Measurements from ENCODE around the gene SH2D4B. TPM values are rescaled to one million over a fixed set of nuclear protein-coding genes. Genes with fewer than 3 reads are reported as not detected.
A peak's percentile ranks its signal among the peaks of the same experiment; 100 is the strongest.
"Not testable (repeated sequence)": the region's sequence is repeated elsewhere in the genome, so short reads cannot be mapped to it uniquely, and the experiment has no call there.

SH2D4B gene
- total RNA-seq, 2 experiments from 2014 or later, result 0.11 TPM; not detected in 1

DNA sequence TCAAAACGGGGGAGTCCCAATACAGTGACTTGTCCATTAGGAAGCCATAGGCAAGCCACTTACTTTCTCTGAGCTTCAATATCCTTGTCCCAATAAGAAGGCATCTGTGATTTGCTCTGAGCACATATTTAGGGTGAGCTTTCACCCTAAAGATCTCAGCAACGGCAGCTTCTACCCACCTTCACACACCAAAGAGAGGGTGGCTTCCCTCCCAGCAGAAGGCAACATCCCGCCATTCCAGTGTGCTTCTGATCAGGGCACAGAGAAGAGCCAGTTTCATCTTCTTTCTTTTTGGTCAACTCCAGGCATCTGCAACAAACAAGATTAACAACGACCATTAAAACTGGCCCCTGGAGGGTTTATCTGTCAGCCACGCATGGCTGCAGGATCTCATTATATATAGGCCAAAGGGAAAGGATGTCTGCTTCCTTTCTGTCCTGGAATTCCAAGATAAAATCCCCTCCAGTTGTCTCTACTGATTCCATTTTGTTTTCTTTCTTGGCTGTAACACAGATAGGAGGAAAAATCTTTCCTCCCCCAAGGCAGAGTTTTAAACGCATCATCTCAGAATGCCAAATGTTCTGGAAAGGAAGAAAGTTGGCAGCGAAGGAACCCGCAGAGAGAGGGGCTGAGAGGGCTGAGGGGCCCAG is 491 bp upstream of the SH2D4B start:
- H3K4me3 Mint-ChIP-seq, result peak overlapping the region; percentile 85
- ATAC-seq, result no peak
- DNase-seq, result no peak
- ChIA-PET CTCF (interaction anchor here (0.6 to 2.4 kb wide), 3 partner anchors 10 to 67 kb away, joined by 3 to 6 read pairs (median 6); no protein-coding TSS in a partner anchor), POLR2A (no interaction called here)
- H3K27ac Mint-ChIP-seq, result peak overlapping the region; percentile 80
- H3K36me3 Mint-ChIP-seq (ENCODE audit: low read depth), result peaks cover 2% of the 10 kb centered on the region
- no peaks in the 10 kb centered on the region for H3K9me3 Mint-ChIP-seq (ENCODE audit: low read depth)
- no peaks in the 10 kb centered on the region for H3K27me3 Mint-ChIP-seq
- intact Hi-C loops (cut with DNase I, micrococcal nuclease), result loop anchor here in 1 of 2 experiments (5.0 kb wide), 1 partner anchor 125 kb away; no protein-coding TSS in a partner anchor
- peaks cover 15% of the 10 kb centered on the region for H3K4me1 Mint-ChIP-seq

DNA sequence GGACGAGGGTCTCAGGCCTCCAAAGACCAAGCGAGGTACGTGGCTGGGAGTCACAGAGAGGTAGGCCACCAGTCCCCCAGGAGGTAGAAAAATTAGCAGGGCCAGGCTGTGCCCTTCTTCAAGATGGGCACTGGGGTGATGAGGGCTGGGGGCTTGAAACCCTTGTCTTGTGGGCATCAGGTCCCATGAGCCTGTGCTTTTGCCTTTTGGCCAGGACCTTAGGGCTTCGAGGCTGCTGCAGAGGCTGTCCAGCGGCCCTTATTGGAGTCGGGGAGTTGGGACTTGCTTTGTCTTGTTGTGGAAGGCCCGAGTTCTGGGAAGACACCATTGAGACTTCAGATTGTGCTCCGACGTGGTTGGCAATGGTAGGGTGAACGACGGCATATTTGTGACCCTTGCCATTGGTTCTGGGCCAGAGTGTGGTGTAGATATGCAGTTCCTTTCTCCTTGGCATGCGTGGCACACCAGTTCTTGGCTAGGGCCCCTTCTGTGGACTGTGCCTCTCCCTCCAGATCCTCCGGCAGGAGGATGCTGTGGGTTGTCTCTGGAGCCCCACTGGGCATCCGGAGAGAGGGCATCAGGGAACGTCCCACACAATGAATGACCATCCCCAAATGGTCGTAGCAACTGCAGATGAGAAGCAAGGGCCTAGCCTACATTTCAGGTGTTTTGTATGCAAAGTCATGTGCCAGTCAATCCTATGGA is 931 bp downstream of the SH2D4B start:
- no peak for ATAC-seq
- Mint-ChIP-seq H3K9me3 (ENCODE audit: low read depth) (no peaks in the 10 kb centered on the region), H3K27ac (no peak overlapping the region), H3K4me3 (no peak overlapping the region), H3K36me3 (ENCODE audit: low read depth) (peaks cover 2% of the 10 kb centered on the region), H3K4me1 (peaks cover 12% of the 10 kb centered on the region), H3K27me3 (no peaks in the 10 kb centered on the region)
- POLR2A ChIA-PET, result no interaction called here
- CTCF ChIA-PET, result interaction anchor here (2.4 kb wide), 1 partner anchor 33 kb away, joined by 6 read pairs; no protein-coding TSS in a partner anchor
- intact Hi-C loops (cut with DNase I, micrococcal nuclease), result loop anchor here in 1 of 2 experiments (5.0 kb wide), 1 partner anchor 124 kb away; no protein-coding TSS in a partner anchor
- no peak for DNase-seq

DNA sequence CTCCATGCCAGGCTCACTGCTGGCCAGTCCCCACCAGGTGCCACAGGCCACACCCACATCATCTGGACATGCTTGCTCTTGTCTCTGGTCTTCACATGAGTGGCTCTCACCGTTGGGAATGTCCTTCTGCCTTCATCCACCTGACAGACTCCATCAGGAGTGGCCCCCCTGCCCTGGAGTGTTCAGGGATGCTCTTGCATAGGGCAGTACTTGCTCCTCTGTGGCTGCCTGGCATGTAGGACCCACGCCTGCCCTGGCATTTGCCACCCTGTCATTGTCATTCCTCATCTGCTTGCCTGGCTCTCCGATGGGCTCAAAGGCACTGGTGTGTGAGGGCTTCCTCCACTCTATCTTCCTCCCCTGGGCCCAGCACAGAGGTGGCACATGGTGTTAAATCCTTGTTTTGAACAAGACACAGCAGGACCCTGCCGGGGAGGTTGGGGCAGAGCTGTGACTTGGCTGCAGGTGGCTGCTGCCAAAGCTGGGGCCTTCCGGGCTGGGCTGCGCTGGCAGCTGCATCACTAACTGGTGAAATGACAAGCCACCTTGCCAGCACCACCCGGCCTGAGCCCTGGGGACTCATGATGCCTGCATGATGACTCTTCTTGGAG is 1.8 kb downstream of the SH2D4B start:
- peaks cover 12% of the 10 kb centered on the region for H3K4me1 Mint-ChIP-seq
- H3K27ac Mint-ChIP-seq, result no peak overlapping the region
- H3K9me3 Mint-ChIP-seq (ENCODE audit: low read depth), result no peaks in the 10 kb centered on the region
- H3K36me3 Mint-ChIP-seq (ENCODE audit: low read depth), result peaks cover 2% of the 10 kb centered on the region
- ChIA-PET CTCF (no interaction called here), POLR2A (interaction anchor here (0.6 kb wide), 1 partner anchor 90 kb away, joined by 3 read pairs; no protein-coding TSS in a partner anchor)
- ATAC-seq, result no peak
- no peaks in the 10 kb centered on the region for H3K27me3 Mint-ChIP-seq
- no peak for DNase-seq
- no peak overlapping the region for H3K4me3 Mint-ChIP-seq
- intact Hi-C loops (cut with DNase I, micrococcal nuclease), result loop anchor here in 1 of 2 experiments (5.0 kb wide), 1 partner anchor 123 kb away; no protein-coding TSS in a partner anchor

DNA sequence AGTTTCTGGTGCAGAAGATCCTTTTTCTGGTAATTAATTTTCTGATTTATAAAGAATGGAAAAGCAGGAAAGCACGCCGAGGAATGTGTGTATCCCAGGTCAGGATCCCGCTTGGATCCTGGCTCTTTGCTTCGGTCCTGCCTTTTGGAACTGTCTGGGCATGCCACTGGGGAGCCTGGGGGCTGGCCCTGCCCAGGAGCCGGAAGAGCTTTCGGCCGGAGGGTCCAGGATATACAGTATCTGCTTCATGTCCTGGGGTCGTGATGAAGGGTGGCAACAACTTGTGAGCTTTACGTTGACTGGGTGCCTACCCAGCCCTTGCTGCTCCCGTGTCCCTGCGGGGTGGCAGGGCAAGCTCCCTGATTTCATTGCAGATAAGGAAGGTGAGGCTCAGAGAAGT is 2.4 kb downstream of the SH2D4B start:
- intact Hi-C loops (cut with DNase I, micrococcal nuclease), result no loop called here
- Mint-ChIP-seq H3K9me3 (ENCODE audit: low read depth) (no peaks in the 10 kb centered on the region), H3K4me1 (peaks cover 12% of the 10 kb centered on the region), H3K27ac (no peak overlapping the region), H3K36me3 (ENCODE audit: low read depth) (peaks cover 2% of the 10 kb centered on the region), H3K27me3 (peaks cover 3% of the 10 kb centered on the region), H3K4me3 (no peak overlapping the region)
- ChIA-PET POLR2A (interaction anchor here (0.6 kb wide), 1 partner anchor 91 kb away, joined by 3 read pairs; no protein-coding TSS in a partner anchor), CTCF (no interaction called here)
- ATAC-seq (no peak), DNase-seq (no peak)

DNA sequence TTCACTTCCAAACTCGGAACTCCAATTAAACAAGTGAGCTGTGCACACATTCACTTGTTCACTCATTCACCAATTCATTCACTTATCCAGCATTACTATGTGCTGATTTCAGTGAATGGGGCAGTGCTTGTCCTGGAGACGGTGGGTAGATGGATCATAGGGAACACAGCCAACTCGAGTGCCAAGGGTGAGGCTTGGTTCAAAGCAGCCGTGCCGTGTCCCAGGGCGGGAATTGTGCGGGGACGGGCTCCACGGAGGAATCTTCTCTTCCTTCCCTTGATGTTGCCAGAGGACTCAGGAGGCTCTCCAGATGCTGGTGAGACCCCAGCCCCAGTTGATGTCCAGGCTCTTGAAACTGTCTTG is 2.9 kb downstream of the SH2D4B start:
- H3K4me1 Mint-ChIP-seq, result peaks cover 10% of the 10 kb centered on the region
- no peak for ATAC-seq
- H3K27me3 Mint-ChIP-seq, result peaks cover 3% of the 10 kb centered on the region
- H3K9me3 Mint-ChIP-seq (ENCODE audit: low read depth), result no peaks in the 10 kb centered on the region
- POLR2A ChIA-PET, result no interaction called here
- no peak for DNase-seq
- H3K36me3 Mint-ChIP-seq (ENCODE audit: low read depth), result no peaks in the 10 kb centered on the region
- no peak overlapping the region for H3K27ac Mint-ChIP-seq
- no peak overlapping the region for H3K4me3 Mint-ChIP-seq
- intact Hi-C loops (cut with DNase I, micrococcal nuclease), result no loop called here
- CTCF ChIA-PET, result no interaction called here

DNA sequence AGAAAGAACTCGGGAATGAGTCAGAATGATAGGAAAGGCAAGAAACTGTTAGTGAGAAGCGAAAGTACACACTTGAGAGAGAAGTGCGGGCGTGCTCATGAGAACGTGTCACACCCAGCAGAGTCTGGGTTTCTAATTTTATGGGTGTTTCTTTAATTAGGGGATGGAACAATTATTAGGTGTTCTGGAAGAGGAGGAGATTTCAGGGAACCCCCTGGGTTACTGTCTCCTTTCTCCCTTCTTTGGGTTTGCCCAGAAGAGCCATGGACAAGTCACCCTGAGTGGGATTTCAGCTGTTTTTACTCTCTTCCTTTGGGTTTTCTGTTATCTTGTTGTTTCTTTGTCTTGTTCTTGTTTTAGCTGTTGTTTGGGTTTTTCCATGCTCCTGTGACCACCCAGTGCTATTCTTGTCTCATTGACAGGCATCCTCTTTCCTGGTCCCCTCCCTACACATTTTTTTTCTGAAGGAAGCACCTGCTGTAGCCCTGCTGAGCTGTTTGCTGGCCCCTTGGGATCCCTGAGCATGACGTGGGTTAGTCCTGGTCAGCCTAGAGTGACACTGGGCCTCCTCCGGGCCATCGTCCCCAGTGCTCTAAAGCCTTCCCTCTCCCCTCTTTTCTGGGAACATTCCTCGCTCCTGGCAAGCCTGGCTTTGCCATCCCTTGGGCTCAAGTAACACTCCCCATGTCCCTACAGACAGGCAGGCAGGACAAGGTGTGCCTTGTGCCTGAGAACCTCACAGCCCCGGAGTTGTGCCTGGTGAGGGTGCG is 3.5 kb downstream of the SH2D4B start:
- no peaks in the 10 kb centered on the region for H3K9me3 Mint-ChIP-seq (ENCODE audit: low read depth)
- H3K27ac Mint-ChIP-seq, result no peak overlapping the region
- peaks cover 3% of the 10 kb centered on the region for H3K27me3 Mint-ChIP-seq
- ChIA-PET POLR2A (interaction anchor here (0.9 kb wide), 1 partner anchor 97 kb away, joined by 3 read pairs; no protein-coding TSS in a partner anchor), CTCF (interaction anchor here (1.4 kb wide), 1 partner anchor 10 kb away, joined by 5 read pairs; no protein-coding TSS in a partner anchor)
- DNase-seq (no peak), ATAC-seq (peak; percentile 46)
- no peaks in the 10 kb centered on the region for H3K36me3 Mint-ChIP-seq (ENCODE audit: low read depth)
- H3K4me3 Mint-ChIP-seq, result no peak overlapping the region
- intact Hi-C loops (cut with DNase I, micrococcal nuclease), result no loop called here
- H3K4me1 Mint-ChIP-seq, result peaks cover 10% of the 10 kb centered on the region

DNA sequence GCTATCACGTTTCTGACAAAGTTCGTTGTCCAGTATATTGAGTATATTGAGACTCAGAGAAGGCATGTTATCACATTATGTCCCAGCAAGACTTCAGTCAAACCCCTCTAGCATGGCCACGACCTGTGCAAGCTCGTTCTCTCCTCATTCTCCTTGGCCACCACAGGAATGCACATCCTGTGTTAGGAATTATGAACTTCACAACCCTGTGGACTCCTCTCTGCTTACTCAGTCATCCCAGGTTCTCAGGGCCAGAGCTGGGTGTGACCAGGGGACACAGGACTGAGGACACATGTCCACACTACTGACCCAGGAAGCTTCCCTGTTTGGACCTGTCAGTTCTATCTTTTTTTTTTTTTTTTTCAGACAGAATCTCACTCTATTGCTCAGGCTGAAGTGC is 4.4 kb downstream of the SH2D4B start:
- POLR2A ChIA-PET, result no interaction called here
- no peaks in the 10 kb centered on the region for H3K9me3 Mint-ChIP-seq (ENCODE audit: low read depth)
- intact Hi-C loops (cut with DNase I, micrococcal nuclease), result no loop called here
- CTCF ChIA-PET, result interaction anchor here (1.4 kb wide), 1 partner anchor 11 kb away, joined by 5 read pairs; no protein-coding TSS in a partner anchor
- DNase-seq (no peak), ATAC-seq (no peak)
- peaks cover 3% of the 10 kb centered on the region for H3K27me3 Mint-ChIP-seq
- peaks cover 8% of the 10 kb centered on the region for H3K4me1 Mint-ChIP-seq
- no peak overlapping the region for H3K27ac Mint-ChIP-seq
- no peak overlapping the region for H3K4me3 Mint-ChIP-seq
- H3K36me3 Mint-ChIP-seq (ENCODE audit: low read depth), result no peaks in the 10 kb centered on the region

DNA sequence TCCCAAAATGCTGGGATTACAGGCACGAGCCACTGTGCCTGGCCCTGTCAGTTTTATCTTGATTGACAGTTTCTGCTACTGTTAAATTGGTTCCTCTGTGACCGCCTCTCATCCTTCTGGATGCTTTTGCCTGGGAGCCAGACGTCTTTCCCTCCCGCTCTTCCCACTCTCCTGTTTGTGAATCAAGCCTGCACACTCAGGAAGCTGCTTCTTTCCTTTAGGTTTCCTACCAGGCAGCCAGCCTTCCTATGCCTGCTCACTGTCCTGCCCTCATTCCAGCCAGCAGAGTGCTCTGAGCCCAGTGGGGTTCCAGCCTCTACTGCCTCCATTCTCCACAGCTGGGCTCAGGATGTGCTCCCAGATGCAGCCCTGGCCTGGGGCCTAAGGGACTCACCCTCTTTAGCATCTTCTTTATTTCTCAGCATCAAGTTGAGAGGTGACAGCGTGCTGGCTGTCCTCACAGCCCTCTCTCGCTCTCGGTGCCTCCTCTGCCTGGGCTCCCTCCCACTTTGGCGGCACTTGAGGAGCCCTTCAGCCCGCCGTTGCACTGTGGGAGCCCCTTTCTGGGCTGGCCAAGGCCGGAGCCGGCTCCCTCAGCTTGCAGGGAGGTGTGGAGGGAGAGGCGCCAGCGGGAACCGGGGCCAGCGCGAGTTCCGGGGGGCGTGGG is 5.1 kb downstream of the SH2D4B start:
- no peak overlapping the region for H3K4me3 Mint-ChIP-seq
- ATAC-seq (no peak), DNase-seq (no peak)
- H3K36me3 Mint-ChIP-seq (ENCODE audit: low read depth), result no peaks in the 10 kb centered on the region
- no peaks in the 10 kb centered on the region for H3K9me3 Mint-ChIP-seq (ENCODE audit: low read depth)
- no peak overlapping the region for H3K27ac Mint-ChIP-seq
- POLR2A ChIA-PET, result no interaction called here
- peaks cover 3% of the 10 kb centered on the region for H3K27me3 Mint-ChIP-seq
- CTCF ChIA-PET, result no interaction called here
- H3K4me1 Mint-ChIP-seq, result peaks cover 8% of the 10 kb centered on the region
- intact Hi-C loops (cut with DNase I, micrococcal nuclease), result no loop called here

DNA sequence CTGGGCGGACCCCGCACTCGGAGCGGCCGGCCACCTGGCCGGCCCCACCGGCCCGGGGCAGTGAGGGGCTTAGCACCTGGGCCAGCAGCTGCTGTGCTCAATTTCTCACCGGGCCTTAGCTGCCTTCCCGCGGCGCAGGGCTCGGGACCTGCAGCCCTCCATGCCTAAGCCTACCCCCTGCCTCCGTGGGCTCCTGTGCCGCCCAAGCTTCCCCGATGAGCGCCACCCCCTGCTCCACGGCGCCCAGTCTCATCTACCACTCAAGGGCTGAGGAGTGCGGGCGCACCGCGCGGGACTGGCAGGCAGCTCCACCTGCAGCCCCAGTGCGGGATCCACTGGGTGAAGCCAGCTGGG is 5.6 kb downstream of the SH2D4B start:
- H3K9me3 Mint-ChIP-seq (ENCODE audit: low read depth); H3K27me3 Mint-ChIP-seq; H3K36me3 Mint-ChIP-seq (ENCODE audit: low read depth); H3K4me3 Mint-ChIP-seq; H3K4me1 Mint-ChIP-seq; ATAC-seq; DNase-seq; H3K27ac Mint-ChIP-seq; POLR2A ChIA-PET; CTCF ChIA-PET; intact Hi-C loops (cut with DNase I, micrococcal nuclease): not testable (repeated sequence)

DNA sequence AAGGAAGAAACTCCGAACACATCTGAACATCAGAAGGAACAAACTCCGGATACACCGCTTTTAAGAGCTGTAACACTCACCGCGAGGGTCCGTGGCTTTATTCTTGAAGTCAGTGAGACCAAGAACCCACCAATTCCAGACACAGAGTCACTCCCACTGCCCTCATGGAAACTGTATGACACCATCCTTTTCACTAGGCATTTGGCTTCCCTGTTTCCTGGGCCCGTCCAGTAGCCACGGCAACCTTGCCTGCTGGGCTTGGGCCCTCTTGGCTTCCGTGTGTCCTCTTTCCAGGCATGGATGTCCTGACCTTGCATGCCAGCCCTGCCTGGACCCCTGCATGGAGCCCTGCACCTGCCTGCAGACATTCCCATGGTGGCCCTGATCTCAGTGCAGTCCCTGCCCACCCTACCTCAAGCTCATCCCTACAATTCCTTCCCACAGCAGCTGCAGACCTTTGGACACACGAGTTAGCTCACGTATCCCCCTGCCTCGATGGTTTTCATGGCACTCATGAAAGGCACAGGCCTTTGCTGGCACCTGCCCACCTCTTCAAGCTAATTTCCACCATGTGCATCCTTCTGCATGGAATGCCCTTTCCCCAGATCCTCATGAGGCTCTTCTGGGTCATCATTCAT is 6.7 kb downstream of the SH2D4B start:
- Mint-ChIP-seq H3K4me1 (peaks cover 8% of the 10 kb centered on the region), H3K36me3 (ENCODE audit: low read depth) (no peaks in the 10 kb centered on the region), H3K4me3 (no peak overlapping the region), H3K27ac (no peak overlapping the region), H3K9me3 (ENCODE audit: low read depth) (no peaks in the 10 kb centered on the region), H3K27me3 (peaks cover 8% of the 10 kb centered on the region)
- CTCF ChIA-PET, result no interaction called here
- intact Hi-C loops (cut with DNase I, micrococcal nuclease), result no loop called here
- DNase-seq (no peak), ATAC-seq (no peak)
- POLR2A ChIA-PET, result no interaction called here

Data from activated CD4-positive, alpha-beta T cell treated with anti-CD3 and anti-CD28 coated beads for 36 hours (primary cell).